WI38 (cell line): ENCODE data around the gene GBX1.

Source experiments
- H3K4me3 ChIP-seq: 2 replicates; pipeline ENCODE4 v1.5.1; 2011; ENCODE audit warnings: low read depth, mild to moderate bottlenecking, control low read depth, low read length
- TF ChIP-seq, protein P1 (sequence below): IDR thresholded peaks from 2 replicates; pipeline ENCODE4 v1.5.1; 2012; ENCODE audit warnings: low read depth, mild to moderate bottlenecking, control low read depth, low read length

GBX1 gene

GRCh38 chr7:151134743-151135524 is 32.6 kb downstream of the GBX1 start:
- no peak overlapping the region for H3K4me3 ChIP-seq
- TF ChIP-seq, protein P1, sequence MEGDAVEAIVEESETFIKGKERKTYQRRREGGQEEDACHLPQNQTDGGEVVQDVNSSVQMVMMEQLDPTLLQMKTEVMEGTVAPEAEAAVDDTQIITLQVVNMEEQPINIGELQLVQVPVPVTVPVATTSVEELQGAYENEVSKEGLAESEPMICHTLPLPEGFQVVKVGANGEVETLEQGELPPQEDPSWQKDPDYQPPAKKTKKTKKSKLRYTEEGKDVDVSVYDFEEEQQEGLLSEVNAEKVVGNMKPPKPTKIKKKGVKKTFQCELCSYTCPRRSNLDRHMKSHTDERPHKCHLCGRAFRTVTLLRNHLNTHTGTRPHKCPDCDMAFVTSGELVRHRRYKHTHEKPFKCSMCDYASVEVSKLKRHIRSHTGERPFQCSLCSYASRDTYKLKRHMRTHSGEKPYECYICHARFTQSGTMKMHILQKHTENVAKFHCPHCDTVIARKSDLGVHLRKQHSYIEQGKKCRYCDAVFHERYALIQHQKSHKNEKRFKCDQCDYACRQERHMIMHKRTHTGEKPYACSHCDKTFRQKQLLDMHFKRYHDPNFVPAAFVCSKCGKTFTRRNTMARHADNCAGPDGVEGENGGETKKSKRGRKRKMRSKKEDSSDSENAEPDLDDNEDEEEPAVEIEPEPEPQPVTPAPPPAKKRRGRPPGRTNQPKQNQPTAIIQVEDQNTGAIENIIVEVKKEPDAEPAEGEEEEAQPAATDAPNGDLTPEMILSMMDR, result no peak

DNA sequence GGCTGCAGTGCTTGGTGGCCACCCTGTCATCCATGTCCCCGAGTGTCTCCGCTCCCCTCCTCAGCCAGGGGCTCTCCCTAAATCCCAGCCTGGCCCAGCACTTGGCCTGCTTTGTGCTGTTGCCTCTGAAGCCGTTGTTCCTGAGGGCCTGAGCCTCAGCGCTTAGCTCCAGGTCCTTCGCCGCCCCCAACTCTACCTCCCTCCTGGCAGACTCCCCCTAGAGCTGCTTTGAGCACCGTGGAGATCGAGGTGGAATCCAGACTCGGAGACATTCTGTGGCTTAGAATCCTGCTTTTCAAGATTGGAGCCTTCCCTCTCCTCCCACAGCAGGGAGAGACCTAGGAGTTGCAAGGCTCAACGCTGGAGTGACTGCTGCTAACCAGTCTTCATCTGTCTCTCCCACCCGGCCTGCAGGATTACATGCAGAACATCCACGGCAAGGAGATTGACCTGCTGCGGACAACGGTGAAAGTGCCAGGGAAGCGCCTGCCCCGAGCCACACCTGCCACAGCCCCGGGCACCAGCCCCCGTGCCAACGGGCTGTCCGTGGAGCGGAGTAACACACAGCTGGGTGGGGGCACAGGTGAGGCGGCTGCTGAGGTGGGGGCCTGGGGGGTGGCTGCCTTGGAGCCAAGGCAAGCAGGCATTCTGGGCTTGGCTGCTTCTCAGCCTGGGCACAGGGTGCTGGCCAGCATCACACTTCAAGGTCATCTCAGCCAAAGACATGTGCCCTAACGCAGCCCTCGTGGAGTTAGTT is 33.3 kb downstream of the GBX1 start:
- H3K4me3 ChIP-seq, result no peak overlapping the region
- TF ChIP-seq, protein P1, result no peak

DNA sequence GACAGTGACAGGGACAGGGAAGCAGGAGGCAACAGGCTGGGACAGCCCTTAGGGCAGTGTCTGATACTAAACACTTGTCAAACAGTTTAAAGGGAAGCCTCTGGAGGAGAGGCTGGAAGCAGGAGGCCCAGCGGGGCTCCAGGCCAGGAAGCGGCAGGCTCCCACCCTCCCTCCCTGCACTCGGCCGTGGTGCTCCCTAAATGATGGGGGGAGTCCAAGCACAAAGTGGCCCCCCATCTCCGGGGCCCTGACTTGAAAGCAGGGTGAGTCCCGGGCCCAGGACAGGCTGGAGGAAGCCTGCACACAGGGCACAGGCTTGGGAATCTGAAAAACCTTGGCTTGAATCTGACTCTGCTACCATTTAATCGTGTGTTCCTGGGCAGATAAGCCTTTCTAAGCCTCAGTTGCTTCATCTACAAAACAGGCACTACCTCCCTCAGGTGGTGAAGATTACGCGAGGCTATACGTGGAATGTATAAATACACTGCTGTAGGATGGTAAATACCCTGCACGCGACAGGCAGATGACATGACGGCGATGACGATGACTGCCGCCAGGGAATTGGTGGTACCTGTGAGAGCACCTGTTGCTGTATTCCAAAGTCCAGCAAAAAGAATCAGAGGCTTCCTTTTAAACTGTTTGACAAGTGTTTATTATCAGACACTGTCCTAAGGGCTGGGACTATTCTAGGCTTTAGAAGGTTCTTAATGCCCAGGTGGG is 34.1 kb downstream of the GBX1 start:
- TF ChIP-seq, protein P1, result no peak
- no peak overlapping the region for H3K4me3 ChIP-seq

GRCh38 chr7:151132461-151133205 is 34.9 kb downstream of the GBX1 start:
- no peak overlapping the region for H3K4me3 ChIP-seq
- TF ChIP-seq, protein P1, result no peak

DNA sequence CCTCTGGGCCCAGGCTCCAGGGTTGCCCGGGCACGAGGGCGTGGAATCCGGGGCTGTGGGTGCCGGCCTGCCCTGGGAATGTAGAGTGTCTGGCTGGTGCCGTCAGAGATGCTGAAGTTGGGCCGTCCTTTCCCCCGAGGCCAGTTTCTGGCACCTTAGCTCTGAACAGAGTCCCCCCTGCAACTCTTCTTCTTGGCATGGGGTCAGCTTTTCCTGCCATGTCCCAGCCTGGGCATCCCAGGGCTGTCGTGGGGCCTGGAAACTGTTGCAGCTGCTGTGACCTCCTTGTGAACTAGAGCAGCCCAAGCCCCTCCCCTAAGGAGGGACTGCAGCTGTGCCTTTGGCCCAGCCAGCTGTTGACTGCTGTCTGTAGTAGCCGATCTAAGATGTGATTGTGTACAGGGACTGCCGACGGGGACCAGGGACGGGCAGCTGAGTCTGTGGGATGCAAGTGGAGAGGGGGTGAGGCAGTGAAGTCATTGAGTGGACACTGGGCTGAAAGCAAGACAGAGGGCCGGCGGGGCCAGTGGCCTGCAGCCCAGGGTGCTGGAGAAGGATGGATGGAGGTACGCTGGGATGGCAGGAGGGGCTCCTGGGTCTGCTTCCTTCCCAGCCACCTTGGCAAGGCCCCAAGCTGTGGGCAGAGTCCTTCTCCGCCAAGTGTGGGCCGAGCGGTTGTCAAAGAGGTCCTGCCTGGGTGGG is 35.8 kb downstream of the GBX1 start:
- TF ChIP-seq, protein P1, result no peak
- no peak overlapping the region for H3K4me3 ChIP-seq

- no peak overlapping the region for H3K4me3 ChIP-seq
- TF ChIP-seq, protein P1, result no peak
Observed at GRCh38 chr7:151131224-151131591, 36.3 kb downstream of the GBX1 start.
